Measurements from ENCODE around the gene TAPT1.
A peak's percentile ranks its signal among the peaks of the same experiment; 100 is the strongest.

TAPT1 gene

DNA sequence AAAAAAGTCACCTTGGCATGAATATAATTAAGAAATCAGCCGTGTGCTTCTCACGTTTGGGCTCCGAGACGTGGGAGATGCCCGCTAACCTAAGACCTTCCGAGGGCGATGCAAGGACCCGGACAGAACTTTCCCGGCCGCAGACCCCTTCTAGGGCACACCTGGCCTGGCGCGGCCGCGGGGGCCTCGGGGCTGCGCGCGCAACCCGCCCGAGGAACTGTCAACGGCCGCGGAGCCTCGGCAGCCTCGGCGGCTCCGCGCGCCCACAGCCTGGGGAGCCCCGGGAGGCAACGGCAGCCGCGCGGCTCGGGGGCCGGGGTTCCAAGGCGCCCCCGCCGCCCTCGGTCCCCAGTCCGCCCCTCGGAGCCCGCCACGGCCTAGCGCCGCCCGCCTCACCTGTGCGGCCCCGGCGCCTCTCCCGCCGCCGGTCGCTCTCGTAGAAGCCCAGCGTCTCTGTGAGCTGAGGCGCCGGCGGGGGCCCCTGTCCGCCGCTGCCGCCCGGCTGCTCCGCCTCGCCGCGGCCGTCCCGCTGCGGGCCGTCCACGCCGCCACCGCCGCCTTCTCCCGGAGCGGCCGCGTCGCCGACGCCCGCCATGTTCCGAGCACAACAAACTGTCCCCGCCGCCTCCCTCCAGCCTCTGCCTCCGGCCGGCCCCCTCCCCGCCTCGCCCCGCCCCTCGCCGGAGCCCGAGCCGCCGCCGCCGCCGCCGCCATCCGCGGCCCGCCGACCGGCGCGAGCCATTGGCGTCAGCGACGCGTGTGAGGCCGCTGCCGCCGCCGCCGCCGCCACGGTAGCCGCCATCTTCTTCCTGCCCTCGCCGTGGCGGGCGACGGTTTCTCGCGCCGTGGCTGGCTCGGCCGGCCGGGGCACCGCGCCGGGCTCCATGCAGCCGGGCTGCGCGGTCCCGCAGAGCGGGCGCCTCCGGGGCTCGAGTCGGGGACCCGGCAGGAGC is at the start of gene TAPT1:
TAPT1 (minus strand) TSS at position 609 of the 953 bp plus-strand sequence; CDS start at position 595, 14 bp downstream.
- peak; percentile 43 to 49 for DNase-seq

DNA sequence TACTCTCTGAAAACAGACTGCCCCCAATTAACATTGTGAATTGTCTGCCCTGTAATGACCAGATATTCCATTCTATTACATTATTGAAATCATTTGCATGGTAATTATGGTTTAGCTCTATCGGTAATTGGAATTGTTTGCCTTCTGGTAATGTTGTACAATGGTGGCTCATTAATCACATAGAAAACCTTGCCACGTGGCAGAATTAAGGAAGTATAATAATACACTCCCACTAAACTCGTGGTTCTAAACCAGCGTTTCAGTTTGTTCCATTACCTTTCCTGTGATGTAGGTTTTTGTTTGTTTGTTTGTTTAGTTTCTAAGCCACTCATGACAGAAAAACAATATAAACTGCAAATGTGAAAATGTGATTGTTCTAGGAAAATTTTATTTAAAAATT is 45.1 kb upstream of the TAPT1 start:
- DNase-seq: no peak

DNA sequence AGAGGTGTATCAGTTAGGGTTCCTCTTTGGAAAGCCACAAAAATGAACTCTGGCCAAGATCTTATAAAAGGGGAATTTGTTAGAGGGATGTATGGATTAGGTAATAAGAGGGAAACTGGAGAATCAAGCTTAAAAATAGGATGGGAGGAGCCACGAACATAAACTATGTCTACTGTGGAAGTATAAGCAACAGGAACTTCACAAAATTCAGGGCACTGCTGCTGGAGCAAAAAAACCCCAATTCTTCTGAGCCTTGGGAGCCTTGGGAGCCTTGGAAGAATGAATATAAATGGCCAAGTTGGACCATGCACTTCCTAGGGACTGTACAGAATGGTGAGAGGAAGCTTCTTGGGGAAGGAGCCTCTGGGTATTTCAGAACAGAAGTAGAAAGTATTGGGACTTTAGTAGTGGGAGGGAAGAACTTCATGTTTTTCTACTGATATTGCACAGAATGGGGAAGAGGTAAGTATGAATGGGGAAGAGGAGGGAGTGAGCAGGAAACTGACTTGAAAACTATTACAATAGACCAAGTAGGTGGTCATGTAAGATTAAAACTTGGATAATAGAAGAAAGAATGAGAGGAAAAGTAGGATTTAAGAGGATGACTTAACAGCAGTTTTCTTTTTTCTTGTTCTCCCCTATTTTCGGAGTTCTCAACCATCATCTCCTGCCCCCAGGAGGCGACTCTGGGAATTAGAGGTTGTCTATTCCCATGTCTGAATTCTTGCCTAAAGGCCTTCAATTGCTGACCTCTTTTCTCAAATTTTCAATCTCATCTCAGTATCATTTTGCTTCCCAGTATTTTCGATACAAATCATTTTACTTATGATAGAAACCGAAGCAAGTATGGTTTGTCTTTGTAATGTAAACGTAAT is 44.4 kb upstream of the TAPT1 start:
- peak in 1 of 2 donors; percentile 11 for DNase-seq

- DNase-seq: peak in 1 of 2 donors; percentile 25
Measured at GRCh38 chr4:16269742-16270453, 43.6 kb upstream of the TAPT1 start.

GRCh38 chr4:16269240-16269639 is 43.0 kb upstream of the TAPT1 start:
- DNase-seq: no peak

DNA sequence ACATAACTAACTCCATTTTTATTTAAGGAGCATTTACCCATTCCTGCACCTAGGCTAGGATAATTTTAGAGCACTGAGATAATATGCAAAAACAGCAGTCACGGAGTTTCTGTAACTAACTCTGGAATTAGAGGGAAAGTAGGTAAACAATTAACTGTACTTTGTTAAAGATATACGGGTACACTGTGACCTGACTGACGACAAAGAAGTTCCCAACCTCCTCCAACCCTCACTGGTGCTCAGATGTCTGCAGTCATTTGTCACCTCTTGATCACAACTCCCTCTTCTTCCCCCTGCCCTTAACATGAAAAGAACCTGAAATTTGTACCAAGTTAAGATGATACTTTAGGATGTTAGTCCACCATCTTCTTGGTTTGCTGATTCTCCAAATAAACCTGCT is 42.0 kb upstream of the TAPT1 start:
- no peak for DNase-seq

DNA sequence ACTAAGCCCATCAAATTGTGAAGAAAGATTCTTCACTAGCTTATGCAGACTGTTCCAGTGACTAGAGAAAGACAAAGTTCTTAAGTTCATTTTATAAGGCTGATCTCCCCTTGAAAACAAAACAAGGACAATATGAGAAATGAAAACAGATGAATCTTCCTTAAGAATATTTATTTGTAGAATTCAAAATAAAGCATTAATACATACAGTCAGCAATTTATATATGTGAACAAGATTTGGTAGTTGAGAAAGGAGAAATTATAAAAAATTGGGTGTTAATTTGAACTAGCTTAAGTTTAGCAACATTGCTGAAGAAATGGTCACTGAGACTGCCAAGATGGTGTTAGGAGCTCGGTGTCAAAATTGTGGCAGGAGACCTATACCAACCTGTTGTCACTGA is 41.4 kb upstream of the TAPT1 start:
- DNase-seq: no peak

GRCh38 chr4:16265820-16266219 is 39.5 kb upstream of the TAPT1 start:
- DNase-seq: no peak

GRCh38 chr4:16264798-16265197 is 38.5 kb upstream of the TAPT1 start:
- DNase-seq: peak in 1 of 2 donors; percentile 70

GRCh38 chr4:16263056-16263455 is 36.8 kb upstream of the TAPT1 start:
- DNase-seq: no peak

DNA sequence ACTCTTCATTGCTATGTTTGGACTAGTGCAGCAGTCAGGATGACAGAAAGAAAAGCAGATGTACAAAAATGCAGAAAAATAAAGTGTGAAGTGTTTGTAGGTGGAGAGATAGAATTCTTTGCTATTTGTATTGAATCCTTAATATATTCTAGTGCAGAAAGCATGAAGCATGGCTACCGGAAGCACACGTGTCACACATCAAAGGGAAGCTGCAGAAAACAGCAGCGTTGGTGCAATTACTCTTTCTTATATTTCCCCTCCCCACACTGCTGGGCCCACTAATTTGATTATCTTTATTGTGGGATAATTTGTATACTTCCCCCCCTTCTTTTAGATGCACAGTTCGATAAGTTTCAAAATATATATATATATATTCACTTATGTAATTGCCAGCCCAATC is 35.9 kb upstream of the TAPT1 start:
- DNase-seq: no peak

DNA sequence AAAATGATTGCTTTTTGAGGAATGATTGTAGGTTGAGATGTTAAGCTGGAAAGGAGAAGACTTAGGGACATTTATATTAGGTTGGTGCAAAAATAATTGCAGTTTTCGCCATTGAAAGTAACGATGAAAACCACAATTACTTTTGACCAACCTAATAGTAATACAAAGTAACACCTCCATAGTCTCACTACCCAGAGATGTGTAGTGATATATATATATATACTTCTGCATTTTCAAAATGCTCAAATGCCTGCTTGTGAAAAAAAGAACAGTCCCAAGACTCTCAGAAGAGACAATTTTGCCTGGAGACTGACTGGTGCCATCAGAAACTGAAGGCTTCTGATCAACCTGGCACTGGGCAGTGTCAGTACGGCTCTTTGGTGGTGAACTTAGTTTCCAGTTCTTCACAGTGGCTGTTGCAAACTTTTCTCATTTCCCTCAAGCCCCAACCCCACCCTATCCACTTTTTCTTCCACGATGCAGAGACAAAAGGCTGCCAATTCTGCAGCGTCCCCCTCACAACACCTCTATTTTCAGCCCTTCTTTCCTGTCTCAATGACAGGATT is 35.1 kb upstream of the TAPT1 start:
- DNase-seq: no peak

DNA sequence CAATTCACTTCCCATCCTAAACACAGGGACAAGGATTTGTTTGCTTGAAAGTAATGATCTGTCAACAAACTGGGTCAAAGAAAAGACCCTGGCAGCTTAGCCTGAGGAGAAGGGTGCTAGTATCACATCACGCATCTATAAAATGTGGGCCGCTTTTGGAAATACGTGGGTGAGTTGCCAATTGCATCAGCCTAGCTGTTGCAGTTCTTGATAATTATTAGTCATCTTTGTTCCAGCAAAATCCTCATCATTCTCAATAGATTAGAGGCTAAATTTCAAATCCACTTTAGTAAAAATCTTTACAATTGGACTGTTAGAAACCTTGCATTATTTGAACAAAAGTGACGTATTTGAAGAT is 33.6 kb upstream of the TAPT1 start:
- DNase-seq: no peak

DNA sequence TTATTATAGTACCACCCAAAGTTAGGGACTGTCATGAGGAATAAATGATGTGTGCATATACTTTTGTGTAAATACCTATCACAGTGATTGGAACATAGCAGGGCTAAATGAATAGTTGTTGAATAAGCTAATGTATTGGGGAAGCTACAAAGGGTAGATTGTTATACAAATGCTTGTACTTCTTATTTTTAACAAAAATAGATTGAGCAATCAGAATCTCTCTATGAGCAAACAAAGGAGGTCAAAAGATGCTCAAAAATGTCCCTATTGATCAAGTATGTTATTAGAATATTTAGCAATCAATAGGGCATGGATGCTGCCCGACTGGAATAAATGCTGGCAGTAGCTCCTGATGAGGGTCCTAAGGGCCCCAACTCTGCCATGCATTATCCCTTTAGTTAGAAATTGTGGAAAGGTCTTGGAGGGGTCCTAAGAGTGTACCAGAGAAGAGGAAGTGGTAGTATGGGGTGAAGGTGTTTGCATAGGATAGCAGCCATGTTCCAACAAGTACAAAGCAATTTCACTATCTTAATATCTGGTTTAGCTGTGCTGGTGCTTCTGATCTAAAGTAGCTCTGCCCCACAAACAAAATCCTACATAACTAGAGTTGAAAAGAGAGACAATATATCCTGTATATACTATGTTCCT is 33.1 kb upstream of the TAPT1 start:
- DNase-seq: no peak

GRCh38 chr4:16257611-16258010 is 31.3 kb upstream of the TAPT1 start:
- no peak for DNase-seq

DNA sequence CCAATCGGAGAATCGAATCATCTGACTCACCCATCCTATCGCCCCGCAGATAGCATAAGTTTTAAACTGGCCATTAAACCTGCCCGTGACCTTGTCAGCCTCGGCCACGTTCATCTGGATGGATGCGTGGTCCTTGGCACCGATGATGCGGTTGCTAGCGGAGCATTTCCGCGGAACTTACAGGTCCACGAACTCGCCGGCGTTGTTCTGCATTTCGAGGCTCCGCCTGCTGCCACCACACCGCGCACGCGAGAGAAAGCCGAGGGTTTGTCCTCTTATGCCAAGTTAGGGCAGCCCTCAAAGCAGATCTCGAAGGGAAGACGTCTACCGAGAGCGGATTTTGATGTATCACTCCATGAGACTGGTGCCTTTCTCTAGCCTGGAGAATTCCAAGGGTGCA is 30.1 kb upstream of the TAPT1 start:
- DNase-seq: no peak

GRCh38 chr4:16255730-16256129 is 29.5 kb upstream of the TAPT1 start:
- no peak for DNase-seq

DNA sequence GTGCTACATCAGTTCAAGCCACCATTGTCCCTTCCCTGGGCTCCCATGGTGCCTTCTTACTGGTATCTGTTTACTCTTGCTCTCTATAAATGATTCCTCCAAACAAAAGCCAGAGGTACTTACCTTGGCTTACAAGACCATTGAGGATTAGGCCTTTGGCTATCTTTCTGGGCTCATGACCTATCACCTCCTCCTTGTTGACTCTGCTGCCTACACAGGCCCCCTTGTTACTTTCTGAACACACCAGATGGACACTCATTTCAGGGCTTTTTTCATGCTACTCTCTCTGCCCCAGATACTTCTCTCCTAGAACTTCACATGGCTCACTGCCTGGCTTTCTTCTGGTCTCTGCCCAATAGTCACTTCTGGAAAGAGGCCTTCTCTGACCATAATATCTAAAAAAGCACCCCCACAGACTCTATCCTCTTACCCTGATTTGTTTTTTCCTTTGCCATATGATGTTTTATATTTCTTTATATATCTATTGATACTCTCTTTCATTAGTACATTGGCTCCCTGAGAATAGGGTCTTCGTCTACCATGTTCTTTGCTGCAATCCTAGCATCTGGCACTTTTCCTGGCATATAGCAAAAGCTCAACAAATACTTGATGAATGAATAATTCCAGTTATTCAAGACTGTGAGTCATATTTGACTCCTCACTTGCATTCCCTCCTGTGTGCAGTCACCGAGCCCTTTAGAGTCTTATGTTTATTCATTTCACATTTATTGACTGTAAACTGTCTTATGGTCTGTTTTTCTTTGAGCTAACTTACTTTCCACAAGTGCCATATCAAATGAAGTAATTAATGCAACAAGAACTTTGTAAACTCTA is 27.1 kb upstream of the TAPT1 start:
- no peak for DNase-seq

- DNase-seq: no peak
Measured at GRCh38 chr4:16250661-16251365, 24.5 kb upstream of the TAPT1 start.

GRCh38 chr4:16248605-16249004 is 22.3 kb upstream of the TAPT1 start:
- DNase-seq: no peak

- no peak for DNase-seq
Measured at GRCh38 chr4:16245241-16245640, 19.0 kb upstream of the TAPT1 start.

Data from bone marrow (tissue), 2 donors.